ENCODE measurements around the gene SCN3B.
"Not testable (repeated sequence)": the region's sequence is repeated elsewhere in the genome, so short reads cannot be mapped to it uniquely, and the experiment has no call there.

The SCN3B gene

DNA sequence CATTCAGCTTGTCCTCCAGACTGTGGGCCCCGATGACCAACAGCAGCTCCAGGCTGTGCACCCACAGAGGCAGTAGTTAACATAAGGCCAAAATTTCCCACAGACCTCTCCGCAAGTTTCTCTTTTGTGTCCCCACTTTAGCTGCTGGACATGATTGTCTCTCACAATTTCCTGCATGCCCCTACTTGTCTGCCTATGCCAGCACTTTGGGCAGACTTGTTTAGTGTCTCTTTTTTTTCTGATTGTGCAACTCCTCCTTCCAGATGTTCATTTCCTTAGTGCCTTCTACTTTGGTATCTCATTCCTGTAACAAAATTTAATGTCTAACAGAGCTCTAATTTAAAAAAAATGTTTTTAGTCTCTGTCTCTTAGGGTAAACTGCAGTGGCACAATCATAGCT is 23.8 kb upstream of the SCN3B start:
- TF ChIP-seq, protein P1, sequence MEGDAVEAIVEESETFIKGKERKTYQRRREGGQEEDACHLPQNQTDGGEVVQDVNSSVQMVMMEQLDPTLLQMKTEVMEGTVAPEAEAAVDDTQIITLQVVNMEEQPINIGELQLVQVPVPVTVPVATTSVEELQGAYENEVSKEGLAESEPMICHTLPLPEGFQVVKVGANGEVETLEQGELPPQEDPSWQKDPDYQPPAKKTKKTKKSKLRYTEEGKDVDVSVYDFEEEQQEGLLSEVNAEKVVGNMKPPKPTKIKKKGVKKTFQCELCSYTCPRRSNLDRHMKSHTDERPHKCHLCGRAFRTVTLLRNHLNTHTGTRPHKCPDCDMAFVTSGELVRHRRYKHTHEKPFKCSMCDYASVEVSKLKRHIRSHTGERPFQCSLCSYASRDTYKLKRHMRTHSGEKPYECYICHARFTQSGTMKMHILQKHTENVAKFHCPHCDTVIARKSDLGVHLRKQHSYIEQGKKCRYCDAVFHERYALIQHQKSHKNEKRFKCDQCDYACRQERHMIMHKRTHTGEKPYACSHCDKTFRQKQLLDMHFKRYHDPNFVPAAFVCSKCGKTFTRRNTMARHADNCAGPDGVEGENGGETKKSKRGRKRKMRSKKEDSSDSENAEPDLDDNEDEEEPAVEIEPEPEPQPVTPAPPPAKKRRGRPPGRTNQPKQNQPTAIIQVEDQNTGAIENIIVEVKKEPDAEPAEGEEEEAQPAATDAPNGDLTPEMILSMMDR (IDR thresholded peaks at IDR 0.05), result no peak
- TF ChIP-seq ZFX (IDR thresholded peaks at IDR 0.05; ENCODE audit: borderline replicate concordance), result no peak
- no peak overlapping the region for H3K27ac ChIP-seq

DNA sequence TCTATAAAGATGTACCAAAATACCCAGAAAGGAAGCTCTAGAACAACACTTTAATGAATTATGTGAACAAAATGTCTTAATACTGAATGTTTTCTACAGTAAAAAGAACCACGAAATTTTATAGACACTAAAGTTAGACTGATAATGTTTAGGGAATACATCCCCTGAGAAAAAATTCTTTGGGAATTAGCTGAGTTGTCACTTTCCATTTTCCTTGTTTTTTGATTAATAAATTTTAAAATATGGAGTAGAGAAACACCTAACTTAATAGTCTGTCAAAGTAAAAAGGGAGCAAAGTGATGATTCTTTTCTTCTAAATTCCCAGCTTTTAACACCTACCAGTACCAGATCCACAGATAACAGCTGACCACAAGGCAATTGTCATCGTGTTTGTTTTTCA is 23.1 kb upstream of the SCN3B start:
- H3K27ac ChIP-seq, result no peak overlapping the region
- TF ChIP-seq, protein P1 (IDR thresholded peaks at IDR 0.05), result no peak
- TF ChIP-seq ZFX (IDR thresholded peaks at IDR 0.05; ENCODE audit: borderline replicate concordance), result no peak

DNA sequence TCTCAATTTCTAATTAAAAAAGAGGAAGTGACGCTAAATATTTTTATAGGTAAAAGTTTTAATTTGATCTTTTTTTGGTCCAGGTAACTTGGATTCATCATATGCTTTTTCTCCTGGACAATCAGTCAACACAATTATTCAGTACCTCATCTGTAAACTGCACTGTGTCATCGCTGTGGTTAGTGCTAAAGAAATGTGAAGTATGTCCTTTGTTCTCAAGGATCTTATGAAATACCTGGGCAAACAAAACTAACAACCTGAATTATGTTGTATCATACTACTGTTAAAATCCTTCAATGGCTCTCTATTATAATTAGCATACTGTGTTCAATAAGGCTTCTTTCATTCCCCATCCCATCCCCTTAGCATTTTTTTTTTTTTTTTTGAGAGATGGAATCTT is 19.9 kb upstream of the SCN3B start:
- TF ChIP-seq, protein P1 (IDR thresholded peaks at IDR 0.05), result no peak
- no peak for TF ChIP-seq ZFX (IDR thresholded peaks at IDR 0.05; ENCODE audit: borderline replicate concordance)
- H3K27ac ChIP-seq, result no peak overlapping the region

DNA sequence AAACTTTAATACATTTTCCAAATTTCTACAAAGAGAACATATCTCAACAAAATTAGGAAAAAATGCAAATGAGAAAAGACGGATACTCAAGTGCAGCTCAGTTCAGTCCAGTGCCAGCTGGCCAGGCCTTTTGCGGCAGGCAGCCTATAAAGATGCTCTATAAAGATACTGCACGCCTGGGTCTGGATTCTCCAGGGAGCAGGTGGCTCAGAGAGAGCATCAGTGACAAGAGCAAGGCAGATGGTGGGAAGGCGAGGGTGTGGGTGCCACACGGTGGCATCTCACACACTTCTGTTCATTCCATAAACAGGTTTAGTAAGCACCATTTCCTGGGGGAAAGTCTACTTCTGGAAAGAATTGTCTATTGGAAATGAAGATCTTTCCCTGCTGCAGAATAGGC is 18.1 kb upstream of the SCN3B start:
- no peak overlapping the region for H3K27ac ChIP-seq

DNA sequence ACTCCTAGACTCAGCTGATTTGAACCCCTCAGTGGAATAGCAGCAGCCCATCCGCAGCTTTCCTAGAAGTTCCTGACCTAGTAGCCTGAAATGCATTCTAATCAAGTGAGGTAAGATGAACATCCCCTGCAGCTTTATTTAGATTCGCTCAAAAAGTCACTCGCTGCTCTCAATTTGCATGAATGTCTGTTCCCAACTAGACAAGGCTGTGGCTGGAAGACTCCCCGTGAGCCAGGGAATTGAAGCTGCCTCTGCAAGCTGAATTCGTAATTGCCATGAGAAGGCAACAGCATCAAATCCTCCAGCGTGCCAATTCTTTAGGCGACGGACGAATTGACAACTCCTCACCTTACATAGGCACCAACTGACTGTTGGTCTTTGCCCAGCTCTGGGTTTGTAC is 17.1 kb upstream of the SCN3B start:
- H3K27ac ChIP-seq, result no peak overlapping the region
- no peak for TF ChIP-seq ZFX (IDR thresholded peaks at IDR 0.05; ENCODE audit: borderline replicate concordance)
- TF ChIP-seq, protein P1 (IDR thresholded peaks at IDR 0.05), result no peak

More for the DNA sequence above, 18.1 kb upstream of the SCN3B start:
- TF ChIP-seq, protein P1 (IDR thresholded peaks at IDR 0.05), result no peak
- TF ChIP-seq ZFX (IDR thresholded peaks at IDR 0.05; ENCODE audit: borderline replicate concordance), result no peak

DNA sequence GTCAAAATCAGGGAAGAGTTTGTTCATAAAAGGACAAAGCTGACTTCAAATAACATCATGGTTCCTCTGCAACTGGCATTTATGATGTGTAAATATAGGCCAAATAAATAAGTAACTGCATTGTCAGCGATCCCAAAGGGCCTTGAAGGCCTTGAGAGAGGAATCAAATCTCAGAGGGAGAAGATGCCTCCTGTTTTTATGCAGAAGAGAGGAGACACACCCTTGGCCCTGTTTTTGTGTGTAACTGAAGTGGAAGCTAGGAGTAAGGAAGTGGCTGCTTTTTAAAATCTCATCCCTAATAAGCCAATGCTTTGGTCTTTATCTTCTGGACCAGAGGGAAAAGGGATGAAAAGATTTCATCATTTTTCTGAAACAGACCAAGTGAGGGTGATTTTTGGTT is 15.7 kb upstream of the SCN3B start:
- TF ChIP-seq, protein P1 (IDR thresholded peaks at IDR 0.05), result no peak
- no peak for TF ChIP-seq ZFX (IDR thresholded peaks at IDR 0.05; ENCODE audit: borderline replicate concordance)
- H3K27ac ChIP-seq, result no peak overlapping the region

DNA sequence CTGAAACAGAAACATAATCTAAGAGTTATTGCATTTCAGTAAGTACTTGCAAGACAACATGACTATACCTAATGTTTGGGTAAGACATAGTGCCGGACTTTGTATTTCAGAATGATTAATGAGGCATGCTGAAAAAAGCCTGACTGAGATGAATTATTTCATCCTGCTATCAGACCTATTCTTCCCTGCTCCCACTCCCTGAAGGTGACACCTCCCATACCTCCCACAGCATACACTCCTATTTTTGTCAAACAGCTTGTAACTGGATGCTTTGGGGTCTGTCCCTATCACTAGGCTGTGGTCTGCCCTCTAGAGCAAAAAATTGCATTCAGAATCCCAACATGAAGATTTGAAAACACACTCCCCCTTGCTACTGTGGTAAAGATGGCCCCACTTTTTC is 10.9 kb upstream of the SCN3B start:
- no peak overlapping the region for H3K27ac ChIP-seq
- TF ChIP-seq ZFX (IDR thresholded peaks at IDR 0.05; ENCODE audit: borderline replicate concordance), result no peak
- TF ChIP-seq, protein P1 (IDR thresholded peaks at IDR 0.05), result no peak

DNA sequence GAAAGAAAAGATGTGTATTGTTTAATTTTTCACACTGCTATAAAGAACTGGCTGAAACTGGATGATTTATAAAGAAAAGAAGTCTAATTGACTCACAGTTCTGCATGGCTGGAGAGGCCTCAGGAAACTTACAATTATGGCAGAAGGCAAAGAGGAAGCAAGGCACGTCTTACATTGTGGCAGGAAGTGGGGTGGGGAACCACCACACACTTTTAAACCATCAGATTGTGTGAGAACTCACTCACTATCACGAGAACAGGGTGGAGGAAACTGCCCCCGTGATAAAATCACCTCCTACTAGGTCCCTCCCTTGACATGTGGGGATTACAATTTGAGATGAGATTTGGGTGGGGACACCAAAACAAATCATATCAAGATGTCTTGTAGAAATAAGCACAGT is 5.5 kb upstream of the SCN3B start:
- H3K27ac ChIP-seq, result not testable (repeated sequence)
